A549 (cell line): ENCODE measurements around the gene STOX2. TPM values are rescaled to one million over a fixed set of nuclear protein-coding genes. Genes with fewer than 3 reads are reported as not detected.

ENCODE experiments used
- ATAC-seq, 2 experiments: fragments of 200-7000 bp in 1 of 2; fragments of >200 bp in 1 of 2; cut with Nextera tagmentation in 1 of 2; cut with Tn5 transposase in 1 of 2; 3 replicates each; pipeline versions ENCODE4 v1.8.0 to v1.9.1; 2018 to 2020; ENCODE audit warnings: mild to moderate bottlenecking in 1 of 2, moderate library complexity in 1 of 2
- CTCF ChIA-PET: fragments of 300-600 bp; sonication (Branson Sonifier 250); formaldehyde crosslinking; extraction: SDS; loops from one replicate; lab custom pipeline; 2021; ENCODE audit warnings: antibody characterized with exemption, inconsistent platforms; lab: Yijun Ruan, JAX
- POLR2A ChIA-PET: fragments of 350-600 bp; formaldehyde crosslinking; extraction: SDS; loops from one replicate; lab custom pipeline; 2021; ENCODE audit warnings: antibody characterized with exemption, inconsistent platforms; lab: Yijun Ruan, JAX
- DNase-seq, 2 experiments: peaks; one replicate each; pipeline versions ENCODE4 v3.0.0 to v3.0.0-alpha.2; 2011 to 2016; ENCODE audit warnings: low read depth in 1 of 2, low spot score in 1 of 2
- FAIRE-seq: peaks from 2 replicates; lab custom pipeline; 2011; peaks lifted over from hg19 to GRCh38; lab: Jason Lieb, UNC
- H3K27ac ChIP-seq, 2 experiments: fragments of >200 bp; sonication (Bioruptor Twin); formaldehyde crosslinking; 3 replicates each; pipeline ENCODE4 v1.5.1; 2016 to 2017
- H3K4me1 ChIP-seq: fragments of >200 bp; sonication (Bioruptor Twin); formaldehyde crosslinking; 3 replicates; pipeline ENCODE4 v1.6.1; 2016
- H3K4me2 ChIP-seq: fragments of >200 bp; sonication (Bioruptor Twin); formaldehyde crosslinking; 3 replicates; pipeline ENCODE4 v1.6.1; 2016
- H3K4me3 ChIP-seq: fragments of >200 bp; sonication (Bioruptor Twin); formaldehyde crosslinking; 3 replicates; pipeline ENCODE4 v1.5.1; 2016
- H3K9me3 ChIP-seq: fragments of >200 bp; sonication (Bioruptor Twin); formaldehyde crosslinking; 3 replicates; pipeline ENCODE4 v1.6.1; 2016
- CHD4 ChIP-seq: fragments of 200-600 bp; sonication (generic); IDR thresholded peaks from 2 replicates; pipeline ENCODE4 v1.6.1; 2016; ENCODE audit warnings: antibody characterized with exemption, mild to moderate bottlenecking, borderline replicate concordance
- EHF ChIP-seq: fragments of 250-450 bp; sonication (Bioruptor Pico); IDR thresholded peaks from 2 replicates; pipeline ENCODE4 v1.5.0; 2020; ENCODE audit warnings: mild to moderate bottlenecking
- EP300 ChIP-seq, 2 experiments: fragments of >200 bp; sonication (Bioruptor Twin); formaldehyde crosslinking; IDR thresholded peaks; 2 replicates in 1 of 2; 3 replicates in 1 of 2; pipeline ENCODE4 v1.6.1; 2016 to 2017
- GATA3 ChIP-seq: IDR thresholded peaks from 2 replicates; pipeline ENCODE4 v1.6.1; 2012; ENCODE audit warnings: borderline replicate concordance
- HEYL ChIP-seq: fragments of 250-450 bp; sonication (Bioruptor Pico); IDR thresholded peaks from 2 replicates; pipeline ENCODE4 v1.8.0; 2021; ENCODE audit warnings: mild to moderate bottlenecking, moderate library complexity
- HOXB13 ChIP-seq: fragments of 250-450 bp; sonication (Bioruptor Pico); IDR thresholded peaks from 2 replicates; pipeline ENCODE4 v1.5.0; 2020; ENCODE audit warnings: low read depth, mild to moderate bottlenecking, moderate library complexity
- KDM1A ChIP-seq: fragments of 200-600 bp; sonication (generic); IDR thresholded peaks from 2 replicates; pipeline ENCODE4 v1.6.1; 2016; ENCODE audit warnings: low read depth, mild to moderate bottlenecking
- MAFK ChIP-seq: fragments of 450-650 bp; IDR thresholded peaks from 2 replicates; pipeline ENCODE4 v1.6.1; 2014; ENCODE audit not compliant: partially characterized antibody
- NFE2L2 ChIP-seq: fragments of 150-350 bp; conservative IDR thresholded peaks from 2 replicates; pipeline ENCODE4 v1.6.1; 2014; ENCODE audit warnings: low read length
- NPAS2 ChIP-seq: fragments of 250-450 bp; sonication (Bioruptor Pico); IDR thresholded peaks from 2 replicates; pipeline ENCODE4 v1.8.0; 2022; ENCODE audit warnings: mild to moderate bottlenecking, moderate library complexity, borderline replicate concordance
- NR3C1 ChIP-seq: fragments of >200 bp; sonication (Bioruptor Twin); formaldehyde crosslinking; IDR thresholded peaks from 3 replicates; pipeline ENCODE4 v1.6.1; 2017
- POLR2A ChIP-seq: IDR thresholded peaks from 2 replicates; pipeline ENCODE4 v1.6.1; 2012; ENCODE audit warnings: mild to moderate bottlenecking, low read length
- RAD21 ChIP-seq, 2 experiments: fragments of >200 bp in 1 of 2; sonication (Bioruptor Twin) in 1 of 2; formaldehyde crosslinking in 1 of 2; IDR thresholded peaks in 1 of 2; conservative IDR thresholded peaks in 1 of 2; 2 replicates in 1 of 2; 3 replicates in 1 of 2; pipeline ENCODE4 v1.6.1; 2012 to 2018; ENCODE audit warnings: inconsistent platforms in 1 of 2
- RCOR1 ChIP-seq: fragments of 150-350 bp; IDR thresholded peaks from 2 replicates; pipeline ENCODE4 v1.6.1; 2014; ENCODE audit warnings: antibody characterized with exemption, low read length, low read depth
- RFX5 ChIP-seq: fragments of 450-650 bp; IDR thresholded peaks from 2 replicates; pipeline ENCODE4 v1.7.1; 2014; ENCODE audit warnings: antibody characterized with exemption, mild to moderate bottlenecking, moderate library complexity
- RNF2 ChIP-seq: fragments of 200-600 bp; sonication (generic); IDR thresholded peaks from 2 replicates; pipeline ENCODE4 v1.6.1; 2016; ENCODE audit warnings: low read depth, mild to moderate bottlenecking, antibody characterized with exemption, moderate library complexity, borderline replicate concordance
- SMC3 ChIP-seq: fragments of >200 bp; sonication (Bioruptor Twin); formaldehyde crosslinking; IDR thresholded peaks from 3 replicates; pipeline ENCODE4 v1.6.1; 2018; ENCODE audit warnings: inconsistent platforms
- SREBF2 ChIP-seq: fragments of 450-650 bp; IDR thresholded peaks from 2 replicates; pipeline ENCODE4 v1.6.1; 2014; ENCODE audit warnings: mild to moderate bottlenecking, moderate library complexity
- USF2 ChIP-seq: fragments of 450-650 bp; IDR thresholded peaks from 2 replicates; pipeline ENCODE4 v1.6.1; 2014; ENCODE audit warnings: antibody characterized with exemption
- ZC3H11A ChIP-seq: fragments of 450-650 bp; IDR thresholded peaks from 2 replicates; pipeline ENCODE4 v1.6.1; 2014; ENCODE audit warnings: antibody characterized with exemption, mild to moderate bottlenecking
- ZFP36 ChIP-seq: fragments of 450-650 bp; IDR thresholded peaks from 2 replicates; pipeline ENCODE4 v1.6.1; 2014; ENCODE audit warnings: borderline replicate concordance; ENCODE audit not compliant: partially characterized antibody
- ZNF302 ChIP-seq: fragments of 250-450 bp; sonication (Bioruptor Pico); IDR thresholded peaks from 2 replicates; pipeline ENCODE4 v1.9.0; 2021; ENCODE audit warnings: inconsistent platforms, mild to moderate bottlenecking, moderate library complexity
- WGBS: methylation state at CpG from one replicate; pipeline ENCODE4 v1.1.6; 2017; ENCODE audit errors: missing lambda C conversion rate; 5-methylcytosine and 5-hydroxymethylcytosine counted together
- polyA plus RNA-seq, 4 experiments: library from polyadenylated mRNA; depleted of rRNA in 3 of 4; stranded (reverse); fragments of >200 nt; fragmentation: RNase III in 1 of 4; extraction: RNeasy Plus Mini Kit Qiagen cat#74134 plus additional on column Dnase treatment in 1 of 4; gene quantifications; 2 replicates in 3 of 4; 3 replicates in 1 of 4; pipeline ENCODE4 v1.2.3, GENCODE V29; 2011 to 2017
- TF ChIP-seq, protein P1 (sequence below): fragments of >200 bp; sonication (Bioruptor Twin); formaldehyde crosslinking; IDR thresholded peaks from 3 replicates; pipeline ENCODE4 v1.6.1; 2016
- TF ChIP-seq, protein P2 (sequence below): IDR thresholded peaks from 2 replicates; pipeline ENCODE4 v1.6.1; 2012; ENCODE audit warnings: low read depth, borderline replicate concordance

STOX2 gene
- polyA plus RNA-seq, 2 of the 4 experiments (the other 2 are of a cell fraction): 2.7 to 5.2 TPM

GRCh38 chr4:183878251-183878970, 26.7 kb upstream of the STOX2 start (continued):
- TF ChIP-seq, protein P1, sequence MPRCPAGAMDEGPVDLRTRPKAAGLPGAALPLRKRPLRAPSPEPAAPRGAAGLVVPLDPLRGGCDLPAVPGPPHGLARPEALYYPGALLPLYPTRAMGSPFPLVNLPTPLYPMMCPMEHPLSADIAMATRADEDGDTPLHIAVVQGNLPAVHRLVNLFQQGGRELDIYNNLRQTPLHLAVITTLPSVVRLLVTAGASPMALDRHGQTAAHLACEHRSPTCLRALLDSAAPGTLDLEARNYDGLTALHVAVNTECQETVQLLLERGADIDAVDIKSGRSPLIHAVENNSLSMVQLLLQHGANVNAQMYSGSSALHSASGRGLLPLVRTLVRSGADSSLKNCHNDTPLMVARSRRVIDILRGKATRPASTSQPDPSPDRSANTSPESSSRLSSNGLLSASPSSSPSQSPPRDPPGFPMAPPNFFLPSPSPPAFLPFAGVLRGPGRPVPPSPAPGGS: no peak
- TF ChIP-seq EHF (CRISPR knock-in tag) (no peak), ZNF302 (no peak)

GRCh38 chr4:183885205-183885720, 19.8 kb upstream of the STOX2 start:
- FAIRE-seq: no peak
- POLR2A ChIA-PET: no interaction called here

GRCh38 chr4:183887351-183887750, 17.8 kb upstream of the STOX2 start:
- Histone ChIP-seq H3K9me3 (no peaks in the 10 kb centered on the region), H3K27ac (no peak overlapping the region), H3K4me1 (no peaks in the 10 kb centered on the region), H3K4me3 (no peak overlapping the region), H3K4me2 (no peak overlapping the region)
- CTCF ChIA-PET: interaction anchor here (1.1 kb wide), 1 partner anchor 17 kb away, joined by 4 read pairs; no protein-coding TSS in a partner anchor
- no peak for FAIRE-seq
- POLR2A ChIA-PET: no interaction called here
- no peak for ATAC-seq
- WGBS: 74% methylated on average over 4 of the region's 4 CpGs
- no peak for DNase-seq
- TF ChIP-seq, protein P1: no peak
- TF ChIP-seq ZC3H11A (no peak), EP300 (IDR thresholded peaks at IDR 0.05) (no peak), RCOR1 (no peak), NPAS2 (CRISPR knock-in tag) (no peak), RAD21 (conservative IDR thresholded peaks at IDR 0.05 in 1 of 2, IDR thresholded peaks at IDR 0.05 in 1 of 2) (no peak)

More at GRCh38 chr4:183885205-183885720, 19.8 kb upstream of the STOX2 start:
- Histone ChIP-seq H3K9me3 (no peaks in the 10 kb centered on the region), H3K4me1 (no peaks in the 10 kb centered on the region), H3K4me3 (no peak overlapping the region), H3K4me2 (no peak overlapping the region), H3K27ac (no peak overlapping the region)
- ATAC-seq (no peak), DNase-seq (no peak)
- CTCF ChIA-PET: interaction anchor here (0.8 to 1.4 kb wide), 2 partner anchors 17 to 27 kb away, joined by 3 read pairs; no protein-coding TSS in a partner anchor
- TF ChIP-seq NR3C1: no peak
- TF ChIP-seq GATA3: no peak
- TF ChIP-seq, protein P2, sequence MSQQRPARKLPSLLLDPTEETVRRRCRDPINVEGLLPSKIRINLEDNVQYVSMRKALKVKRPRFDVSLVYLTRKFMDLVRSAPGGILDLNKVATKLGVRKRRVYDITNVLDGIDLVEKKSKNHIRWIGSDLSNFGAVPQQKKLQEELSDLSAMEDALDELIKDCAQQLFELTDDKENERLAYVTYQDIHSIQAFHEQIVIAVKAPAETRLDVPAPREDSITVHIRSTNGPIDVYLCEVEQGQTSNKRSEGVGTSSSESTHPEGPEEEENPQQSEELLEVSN: no peak
- no peak for TF ChIP-seq POLR2A
- TF ChIP-seq RNF2: no peak
- TF ChIP-seq CHD4: no peak
- no peak for TF ChIP-seq MAFK
- no peak for TF ChIP-seq ZFP36
- no peak for TF ChIP-seq ZC3H11A
- TF ChIP-seq NFE2L2: no peak
- no peak for TF ChIP-seq SREBF2
- TF ChIP-seq HEYL (CRISPR knock-in tag): no peak
- TF ChIP-seq ZNF302: no peak
- TF ChIP-seq RFX5: no peak
- no peak for TF ChIP-seq SMC3
- no peak for TF ChIP-seq USF2
- no peak for TF ChIP-seq KDM1A
- no peak for TF ChIP-seq NPAS2 (CRISPR knock-in tag)
- no peak for TF ChIP-seq HOXB13
- WGBS: 59% methylated on average over 7 of the region's 7 CpGs
